ENCODE data around the gene RAB44. TPM values are rescaled to one million over a fixed set of nuclear protein-coding genes. Genes with fewer than 3 reads are reported as not detected.
A peak's percentile ranks its signal among the peaks of the same experiment; 100 is the strongest.

The RAB44 gene
- total RNA-seq, 1 experiment from 2014 or later, result not detected

DNA sequence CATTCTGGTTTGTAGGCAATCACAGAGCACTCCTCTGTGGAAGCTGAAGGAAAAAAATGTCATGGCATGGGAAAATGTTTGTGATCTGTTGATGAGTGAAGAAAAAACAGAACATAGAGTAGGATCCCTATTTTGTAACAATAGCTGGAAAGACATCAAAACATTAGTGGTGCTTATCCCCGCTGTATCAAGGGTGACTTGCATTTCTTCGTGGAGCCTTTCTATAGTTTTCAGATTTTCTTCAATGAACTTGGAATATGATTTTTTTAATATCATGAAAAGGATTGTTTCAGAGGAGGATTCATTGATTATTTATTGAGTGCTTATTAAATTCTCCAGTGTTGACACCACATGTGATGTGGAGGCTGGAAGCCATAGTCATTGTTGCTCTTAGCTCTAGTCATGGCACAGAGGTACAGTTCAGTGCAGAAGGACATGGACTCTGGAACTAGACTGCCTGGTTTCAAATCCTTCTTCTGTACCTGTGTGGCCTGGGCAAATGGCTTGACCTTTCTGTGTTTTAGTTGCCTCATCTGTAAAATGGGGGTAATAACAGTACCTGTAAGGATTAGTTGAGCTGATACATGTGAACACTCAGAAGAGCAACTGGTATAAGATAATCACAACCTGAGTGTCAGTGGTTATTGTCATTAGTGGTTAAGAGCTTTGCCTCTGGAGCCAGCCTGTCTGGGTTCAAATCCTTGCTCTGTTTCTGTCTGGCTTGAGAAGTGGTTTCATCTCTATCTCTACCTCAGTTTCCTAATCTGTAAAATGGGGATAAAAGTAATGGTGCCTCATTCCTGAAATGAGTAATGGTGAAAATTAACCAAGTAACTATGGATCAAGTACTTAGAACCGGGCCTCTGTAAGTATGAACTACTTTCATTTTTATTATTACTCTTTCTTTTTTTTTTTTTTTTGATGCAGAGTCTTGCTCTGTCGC lies 33.9 kb upstream of the RAB44 start:
- TF ChIP-seq, protein P1, sequence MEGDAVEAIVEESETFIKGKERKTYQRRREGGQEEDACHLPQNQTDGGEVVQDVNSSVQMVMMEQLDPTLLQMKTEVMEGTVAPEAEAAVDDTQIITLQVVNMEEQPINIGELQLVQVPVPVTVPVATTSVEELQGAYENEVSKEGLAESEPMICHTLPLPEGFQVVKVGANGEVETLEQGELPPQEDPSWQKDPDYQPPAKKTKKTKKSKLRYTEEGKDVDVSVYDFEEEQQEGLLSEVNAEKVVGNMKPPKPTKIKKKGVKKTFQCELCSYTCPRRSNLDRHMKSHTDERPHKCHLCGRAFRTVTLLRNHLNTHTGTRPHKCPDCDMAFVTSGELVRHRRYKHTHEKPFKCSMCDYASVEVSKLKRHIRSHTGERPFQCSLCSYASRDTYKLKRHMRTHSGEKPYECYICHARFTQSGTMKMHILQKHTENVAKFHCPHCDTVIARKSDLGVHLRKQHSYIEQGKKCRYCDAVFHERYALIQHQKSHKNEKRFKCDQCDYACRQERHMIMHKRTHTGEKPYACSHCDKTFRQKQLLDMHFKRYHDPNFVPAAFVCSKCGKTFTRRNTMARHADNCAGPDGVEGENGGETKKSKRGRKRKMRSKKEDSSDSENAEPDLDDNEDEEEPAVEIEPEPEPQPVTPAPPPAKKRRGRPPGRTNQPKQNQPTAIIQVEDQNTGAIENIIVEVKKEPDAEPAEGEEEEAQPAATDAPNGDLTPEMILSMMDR (conservative IDR thresholded peaks at IDR 0.05), result no peak
- H3K27me3 ChIP-seq (ENCODE audit: insufficient read depth, low read length), result no peaks in the 10 kb centered on the region
- Mint-ChIP-seq H3K4me3 (no peak overlapping the region; a peak in 1 of 5 replicates), H3K4me1 (peaks cover 42 to 47% of the 10 kb centered on the region in 2 experiments), H3K9me3 (no peaks in the 10 kb centered on the region), H3K36me3 (ENCODE audit: insufficient read depth in 1 of 3, low read depth in 3 of 3) (no peaks in the 10 kb centered on the region), H3K27me3 (ENCODE audit: low read depth) (peaks cover 3% of the 10 kb centered on the region; the same call in 1 of the 2 replicates), H3K27ac (peak overlapping the region in 1 of 3 experiments; percentile 8; a peak in 1 of 7 replicates)
- no peak overlapping the region for H2BK15ac ChIP-seq (ENCODE audit: low read depth, low read length)
- H3K14ac ChIP-seq (ENCODE audit: insufficient read depth, low read length), result no peak overlapping the region
- H2BK5ac ChIP-seq (ENCODE audit: insufficient read length, low read length), result no peak overlapping the region
- no peaks in the 10 kb centered on the region for H3K9me3 ChIP-seq (ENCODE audit: control insufficient read depth, low read depth, low read length)
- no peak overlapping the region for H3K18ac ChIP-seq (ENCODE audit: insufficient read length, low read depth, low read length)
- no peak overlapping the region for H3K27ac ChIP-seq (ENCODE audit: insufficient read length, low read depth, low read length)
- no peaks in the 10 kb centered on the region for H3K23me2 ChIP-seq (ENCODE audit: insufficient read length, low read depth, low read length, poor library complexity, severe bottlenecking)
- no peak overlapping the region for H3K4me2 ChIP-seq (ENCODE audit: insufficient read depth, insufficient read length, low read length)
- H3K9ac ChIP-seq (ENCODE audit: extremely low read depth, insufficient read length, low read length), result no peak overlapping the region
- H3T11ph ChIP-seq (ENCODE audit: low read length), result no peak overlapping the region
- no CpG with 5 or more reads among the region's 4 CpGs for WGBS (ENCODE audit: extremely low coverage, insufficient read length, low lambda C conversion rate)
- no peak overlapping the region for H4K91ac ChIP-seq (ENCODE audit: insufficient read length, low read depth, low read length)
- H4K8ac ChIP-seq (replicated peaks; ENCODE audit: insufficient read length, low read depth, low read length), result no peak overlapping the region
- H2AK5ac ChIP-seq (ENCODE audit: insufficient read length, low read length), result no peak overlapping the region
- no peak for DNase-seq
- no peak overlapping the region for H2BK120ac ChIP-seq (ENCODE audit: low read depth, low read length, poor library complexity, severe bottlenecking)
- no peak overlapping the region for H4K5ac ChIP-seq (ENCODE audit: insufficient read length, low read depth, low read length)
- no peak overlapping the region for H2BK12ac ChIP-seq (ENCODE audit: insufficient read length, low read depth, low read length)
- no peak overlapping the region for H2AFZ ChIP-seq (ENCODE audit: low read length)
- no peaks in the 10 kb centered on the region for H4K20me1 ChIP-seq (ENCODE audit: control insufficient read depth, insufficient read depth, insufficient read length)
- no peak overlapping the region for H3K4ac ChIP-seq (ENCODE audit: low read depth, low read length)
- H3K4me1 ChIP-seq (ENCODE audit: insufficient read depth, low read length), result peaks cover 7% of the 10 kb centered on the region; the same call in 1 of the 2 replicates
- H3K23ac ChIP-seq (ENCODE audit: insufficient read length, low read depth, low read length), result no peak overlapping the region
- H3K79me1 ChIP-seq (ENCODE audit: insufficient read depth, low read depth, low read length, poor library complexity, severe bottlenecking), result no peaks in the 10 kb centered on the region
- H2BK20ac ChIP-seq (ENCODE audit: low read depth, low read length, poor library complexity, severe bottlenecking), result no peak overlapping the region
- no peak overlapping the region for H3K56ac ChIP-seq (ENCODE audit: insufficient read length, low read depth, low read length)
- H3K79me2 ChIP-seq (ENCODE audit: insufficient read depth, low read length), result no peaks in the 10 kb centered on the region
